T47D (cell line): ENCODE results near the gene LGALS3.
"Not testable (repeated sequence)": the region's sequence is repeated elsewhere in the genome, so short reads cannot be mapped to it uniquely, and the experiment has no call there.

Experiments used
- DNase-seq, 2 experiments: peaks; one replicate each; pipeline versions ENCODE4 v3.0.0 to v3.0.0-alpha.2; 2011 to 2012; ENCODE audit warnings: low read depth in 1 of 2, low spot score in 1 of 2
- JUND ChIP-seq: IDR thresholded peaks from 2 replicates; pipeline ENCODE4 v1.6.1; 2012; ENCODE audit warnings: low read depth
- in situ Hi-C: cut with HindIII; loops from 2 replicates; pipeline ENCODE4 v1.10.0; 2016; ENCODE audit warnings: low sequenced_read_pairs, low pct_unique_long_range_greater_than_20kb

LGALS3 gene

GRCh38 chr14:55129086-55129427, at the start of gene LGALS3:
LGALS3 (plus strand) TSS chr14:55129252; CDS start chr14:55137374, 8,122 bp downstream.
- TF ChIP-seq JUND: no peak
- peak; percentile 83 to 98 for DNase-seq
- in situ Hi-C loops: no loop called here

GRCh38 chr14:55079961-55080360, 49.1 kb upstream of the LGALS3 start:
- in situ Hi-C loops, DNase-seq: not testable (repeated sequence)

GRCh38 chr14:55084401-55085059, 44.5 kb upstream of the LGALS3 start:
- in situ Hi-C loops: no loop called here

GRCh38 chr14:55085060-55085660, 43.9 kb upstream of the LGALS3 start:
- TF ChIP-seq JUND: no peak
- DNase-seq: peak in 1 of 2 experiments; percentile 33
- in situ Hi-C loops: no loop called here

More at GRCh38 chr14:55084401-55085059, 44.5 kb upstream of the LGALS3 start:
- TF ChIP-seq JUND: no peak
- no peak for DNase-seq

GRCh38 chr14:55086938-55087337, 42.1 kb upstream of the LGALS3 start:
- in situ Hi-C loops: no loop called here
- TF ChIP-seq JUND: no peak
- DNase-seq: no peak

- in situ Hi-C loops: no loop called here
- TF ChIP-seq JUND: no peak
- DNase-seq: peak in 1 of 2 experiments; percentile 38
These were observed 40.7 kb upstream of the LGALS3 start for GRCh38 chr14:55088356-55088755.

GRCh38 chr14:55092341-55092740, 36.7 kb upstream of the LGALS3 start:
- TF ChIP-seq JUND: no peak

GRCh38 chr14:55094292-55095157, 34.5 kb upstream of the LGALS3 start:
- DNase-seq: no peak
- TF ChIP-seq JUND: no peak
- in situ Hi-C loops: no loop called here

More at GRCh38 chr14:55092341-55092740, 36.7 kb upstream of the LGALS3 start:
- no peak for DNase-seq
- in situ Hi-C loops: no loop called here

GRCh38 chr14:55097881-55098560, 31.0 kb upstream of the LGALS3 start:
- no peak for DNase-seq
- in situ Hi-C loops: no loop called here
- TF ChIP-seq JUND: no peak

GRCh38 chr14:55098561-55098898, 30.5 kb upstream of the LGALS3 start:
- no peak for DNase-seq
- no peak for TF ChIP-seq JUND
- in situ Hi-C loops: no loop called here

- in situ Hi-C loops: no loop called here
- TF ChIP-seq JUND: no peak
- no peak for DNase-seq
These were observed 29.3 kb upstream of the LGALS3 start for GRCh38 chr14:55099756-55100155.

- in situ Hi-C loops: no loop called here
- DNase-seq: no peak
- TF ChIP-seq JUND: no peak
These were observed 27.4 kb upstream of the LGALS3 start for GRCh38 chr14:55101698-55102097.
